GM21576 (cell line): ENCODE measurements around the gene CDK10.
"Not testable (repeated sequence)": the region's sequence is repeated elsewhere in the genome, so short reads cannot be mapped to it uniquely, and the experiment has no call there.

ENCODE experiments used
- ATAC-seq: cut with Tn5 transposase; IDR thresholded peaks from one replicate; pipeline ENCODE4 v1.9.1; 2021; ENCODE audit warnings: mild to moderate bottlenecking, moderate library complexity; ENCODE audit not compliant: unreplicated experiment

CDK10 gene

GRCh38 chr16:89695086-89695874 is 8.8 kb downstream of the CDK10 start:
- no peak for ATAC-seq

- no peak for ATAC-seq
These were observed 9.6 kb downstream of the CDK10 start for GRCh38 chr16:89695875-89696669.

- ATAC-seq = no peak
These were observed 10.2 kb downstream of the CDK10 start for GRCh38 chr16:89696670-89697128.

- ATAC-seq = no peak
These were observed 10.7 kb downstream of the CDK10 start for GRCh38 chr16:89697161-89697615.

- ATAC-seq = no peak
These were observed 11.3 kb downstream of the CDK10 start for GRCh38 chr16:89697616-89698331.

- ATAC-seq = not testable (repeated sequence)
These were observed 12.2 kb downstream of the CDK10 start for GRCh38 chr16:89698717-89699116.

GRCh38 chr16:89699629-89700099 is 13.2 kb downstream of the CDK10 start:
- ATAC-seq = not testable (repeated sequence)

GRCh38 chr16:89700100-89700648 is 13.7 kb downstream of the CDK10 start:
- ATAC-seq = peak; percentile 44

GRCh38 chr16:89700649-89701424 is 14.3 kb downstream of the CDK10 start:
- no peak for ATAC-seq

GRCh38 chr16:89701425-89702406 is 15.2 kb downstream of the CDK10 start, which contains the start of gene SPATA2L:
Gene SPATA2L, minus strand, starts transcription at chr16:89701705. Its CDS starts 473 bp downstream, at chr16:89701232.
- peak; percentile 58 for ATAC-seq

- ATAC-seq = no peak
These were observed 17.8 kb downstream of the CDK10 start for GRCh38 chr16:89704281-89704680.

GRCh38 chr16:89705006-89705405 is 18.5 kb downstream of the CDK10 start:
- no peak for ATAC-seq

GRCh38 chr16:89706518-89707260 is 20.2 kb downstream of the CDK10 start:
- no peak for ATAC-seq

- no peak for ATAC-seq
These were observed 21.2 kb downstream of the CDK10 start for GRCh38 chr16:89707695-89708094.

GRCh38 chr16:89708481-89708931 is 22.0 kb downstream of the CDK10 start:
- no peak for ATAC-seq

GRCh38 chr16:89709166-89709565 is 22.7 kb downstream of the CDK10 start:
- ATAC-seq = no peak

GRCh38 chr16:89709716-89710432 is 23.4 kb downstream of the CDK10 start:
- ATAC-seq = no peak
